HepG2 (cell line): ENCODE results near the gene RTN4RL2. TPM values are rescaled to one million over a fixed set of nuclear protein-coding genes. Genes with fewer than 3 reads are reported as not detected.

Experiments used
- CCDC6 ChIP-seq: sonication (generic); formaldehyde crosslinking; IDR thresholded peaks from 2 replicates; pipeline ENCODE4 v1.8.1; 2022; ENCODE audit warnings: mild to moderate bottlenecking, missing genetic modification reagents, moderate library complexity
- FOSL2 ChIP-seq: sonication (generic); formaldehyde crosslinking; IDR thresholded peaks from 2 replicates; pipeline ENCODE4 v1.4.0; 2020; ENCODE audit warnings: missing genetic modification reagents
- HOXA3 ChIP-seq: sonication (generic); formaldehyde crosslinking; IDR thresholded peaks from 2 replicates; pipeline ENCODE4 v1.5.0; 2020; ENCODE audit warnings: missing genetic modification reagents
- MXD4 ChIP-seq: IDR thresholded peaks from 2 replicates; pipeline ENCODE4 v1.6.1; 2016; ENCODE audit warnings: mild to moderate bottlenecking, missing biosample characterization, missing genetic modification reagents
- RXRB ChIP-seq: IDR thresholded peaks from 2 replicates; pipeline ENCODE4 v1.6.1; 2016; ENCODE audit warnings: borderline replicate concordance, missing genetic modification reagents, missing compliant biosample characterization
- SMAD3 ChIP-seq: sonication (generic); formaldehyde crosslinking; IDR thresholded peaks from 2 replicates; pipeline ENCODE4 v1.4.0; 2020; ENCODE audit warnings: missing genetic modification reagents
- SOX13 ChIP-seq, 3 experiments: fragments of 450-650 bp in 1 of 3; sonication (generic) in 1 of 3; formaldehyde crosslinking in 1 of 3; IDR thresholded peaks in 2 of 3; conservative IDR thresholded peaks in 1 of 3; 2 replicates each; pipeline versions ENCODE4 v1.5.0 to v1.6.1; 2016 to 2020; ENCODE audit warnings: antibody characterized with exemption in 1 of 3, mild to moderate bottlenecking in 1 of 3, missing compliant biosample characterization in 1 of 3, missing genetic modification reagents in 1 of 3, moderate library complexity in 1 of 3
- SRSF1 ChIP-seq: fragments of 200-400 bp; formaldehyde crosslinking; optimal IDR thresholded peaks from 2 replicates; pipeline ENCODE3; 2017; ENCODE audit warnings: mild to moderate bottlenecking, low read depth, low read length, moderate library complexity
- ZBTB7B ChIP-seq: sonication (generic); formaldehyde crosslinking; IDR thresholded peaks from 2 replicates; pipeline ENCODE4 v1.4.0; 2020; ENCODE audit warnings: missing genetic modification reagents
- ZEB1 ChIP-seq: IDR thresholded peaks from 2 replicates; pipeline ENCODE4 v1.6.1; 2012; ENCODE audit warnings: mild to moderate bottlenecking, low read depth, inconsistent platforms; ENCODE audit not compliant: insufficient replicate concordance
- ZFP91 ChIP-seq: sonication (generic); formaldehyde crosslinking; IDR thresholded peaks from 2 replicates; pipeline ENCODE4 v1.9.0; 2022; ENCODE audit warnings: missing genetic modification reagents, mild to moderate bottlenecking, borderline replicate concordance
- ZGPAT ChIP-seq: IDR thresholded peaks from 2 replicates; pipeline ENCODE4 v1.6.1; 2016; ENCODE audit warnings: mild to moderate bottlenecking
- polyA plus RNA-seq, 8 experiments: library from polyadenylated mRNA; depleted of rRNA in 3 of 8; stranded (reverse) in 7 of 8; unstranded in 1 of 8; fragments of >200 nt; fragmentation: Illumina TruSeq in 4 of 8; extraction: Trizol in 4 of 8; gene quantifications; 2 replicates each; pipeline versions ENCODE4 v1.2.1 to v1.2.3, GENCODE V29; 2011 to 2016; ENCODE audit warnings: low read depth in 4 of 8, missing spikeins in 1 of 8, mixed read lengths in 1 of 8; ENCODE audit not compliant: insufficient read depth in 1 of 8
- total RNA-seq, 5 experiments: library from RNA; depleted of rRNA; stranded (reverse); fragments of >200 nt; fragmentation: Illumina TruSeq; extraction: Trizol; gene quantifications; 2 replicates each; pipeline ENCODE4 v1.2.3, GENCODE V29; 2016; ENCODE audit warnings: low read depth in 1 of 5
- TF ChIP-seq, protein P1 (sequence below): sonication (generic); formaldehyde crosslinking; IDR thresholded peaks from 2 replicates; pipeline ENCODE4 v1.5.1; 2020; ENCODE audit warnings: missing genetic modification reagents, mild to moderate bottlenecking, borderline replicate concordance
- TF ChIP-seq, protein P2 (sequence below): IDR thresholded peaks from 2 replicates; pipeline ENCODE4 v1.4.0; 2020; ENCODE audit warnings: mild to moderate bottlenecking, missing genetic modification reagents
- TF ChIP-seq, protein P3 (sequence below): IDR thresholded peaks from 2 replicates; pipeline ENCODE4 v1.6.1; 2016; ENCODE audit warnings: missing compliant biosample characterization, missing genetic modification reagents, borderline replicate concordance

Gene RTN4RL2
- total and polyA plus RNA-seq, 2 of the 13 experiments (the other 11 are each of a cell fraction or from before 2014, with no cell fraction given), result 1.3 to 4.3 TPM

- TF ChIP-seq FOSL2 (CRISPR knock-in tag), result peak; percentile 62
- peak; percentile 95 for TF ChIP-seq ZEB1
- TF ChIP-seq ZGPAT (CRISPR knock-in tag), result 0 out of 2 replicates have a peak, but pooled peaks have one; percentile 36
- TF ChIP-seq, protein P1, sequence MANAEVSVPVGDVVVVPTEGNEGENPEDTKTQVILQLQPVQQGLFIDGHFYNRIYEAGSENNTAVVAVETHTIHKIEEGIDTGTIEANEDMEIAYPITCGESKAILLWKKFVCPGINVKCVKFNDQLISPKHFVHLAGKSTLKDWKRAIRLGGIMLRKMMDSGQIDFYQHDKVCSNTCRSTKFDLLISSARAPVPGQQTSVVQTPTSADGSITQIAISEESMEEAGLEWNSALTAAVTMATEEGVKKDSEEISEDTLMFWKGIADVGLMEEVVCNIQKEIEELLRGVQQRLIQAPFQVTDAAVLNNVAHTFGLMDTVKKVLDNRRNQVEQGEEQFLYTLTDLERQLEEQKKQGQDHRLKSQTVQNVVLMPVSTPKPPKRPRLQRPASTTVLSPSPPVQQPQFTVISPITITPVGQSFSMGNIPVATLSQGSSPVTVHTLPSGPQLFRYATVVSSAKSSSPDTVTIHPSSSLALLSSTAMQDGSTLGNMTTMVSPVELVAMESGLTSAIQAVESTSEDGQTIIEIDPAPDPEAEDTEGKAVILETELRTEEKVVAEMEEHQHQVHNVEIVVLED (CRISPR knock-in tag), result peak; percentile 45; the same call in 1 of the 2 replicates
- no peak for TF ChIP-seq MXD4 (CRISPR knock-in tag)
- TF ChIP-seq, protein P2, sequence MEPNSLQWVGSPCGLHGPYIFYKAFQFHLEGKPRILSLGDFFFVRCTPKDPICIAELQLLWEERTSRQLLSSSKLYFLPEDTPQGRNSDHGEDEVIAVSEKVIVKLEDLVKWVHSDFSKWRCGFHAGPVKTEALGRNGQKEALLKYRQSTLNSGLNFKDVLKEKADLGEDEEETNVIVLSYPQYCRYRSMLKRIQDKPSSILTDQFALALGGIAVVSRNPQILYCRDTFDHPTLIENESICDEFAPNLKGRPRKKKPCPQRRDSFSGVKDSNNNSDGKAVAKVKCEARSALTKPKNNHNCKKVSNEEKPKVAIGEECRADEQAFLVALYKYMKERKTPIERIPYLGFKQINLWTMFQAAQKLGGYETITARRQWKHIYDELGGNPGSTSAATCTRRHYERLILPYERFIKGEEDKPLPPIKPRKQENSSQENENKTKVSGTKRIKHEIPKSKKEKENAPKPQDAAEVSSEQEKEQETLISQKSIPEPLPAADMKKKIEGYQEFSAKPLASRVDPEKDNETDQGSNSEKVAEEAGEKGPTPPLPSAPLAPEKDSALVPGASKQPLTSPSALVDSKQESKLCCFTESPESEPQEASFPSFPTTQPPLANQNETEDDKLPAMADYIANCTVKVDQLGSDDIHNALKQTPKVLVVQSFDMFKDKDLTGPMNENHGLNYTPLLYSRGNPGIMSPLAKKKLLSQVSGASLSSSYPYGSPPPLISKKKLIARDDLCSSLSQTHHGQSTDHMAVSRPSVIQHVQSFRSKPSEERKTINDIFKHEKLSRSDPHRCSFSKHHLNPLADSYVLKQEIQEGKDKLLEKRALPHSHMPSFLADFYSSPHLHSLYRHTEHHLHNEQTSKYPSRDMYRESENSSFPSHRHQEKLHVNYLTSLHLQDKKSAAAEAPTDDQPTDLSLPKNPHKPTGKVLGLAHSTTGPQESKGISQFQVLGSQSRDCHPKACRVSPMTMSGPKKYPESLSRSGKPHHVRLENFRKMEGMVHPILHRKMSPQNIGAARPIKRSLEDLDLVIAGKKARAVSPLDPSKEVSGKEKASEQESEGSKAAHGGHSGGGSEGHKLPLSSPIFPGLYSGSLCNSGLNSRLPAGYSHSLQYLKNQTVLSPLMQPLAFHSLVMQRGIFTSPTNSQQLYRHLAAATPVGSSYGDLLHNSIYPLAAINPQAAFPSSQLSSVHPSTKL (CRISPR knock-in tag), result peak; percentile 32; the same call in 1 of the 2 replicates
- peak; percentile 92; the same call in 1 of the 2 replicates for TF ChIP-seq CCDC6
- TF ChIP-seq HOXA3 (CRISPR knock-in tag), result peak; percentile 56; the same call in 1 of the 2 replicates
- peak; percentile 52; the same call in 1 of the 2 replicates for TF ChIP-seq ZBTB7B (CRISPR knock-in tag)
- TF ChIP-seq SMAD3 (CRISPR knock-in tag), result peak; percentile 55; the same call in 1 of the 2 replicates
- TF ChIP-seq RXRB (CRISPR knock-in tag), result peak; percentile 58; the same call in 1 of the 2 replicates
- no peak for TF ChIP-seq SRSF1
- TF ChIP-seq, protein P3, sequence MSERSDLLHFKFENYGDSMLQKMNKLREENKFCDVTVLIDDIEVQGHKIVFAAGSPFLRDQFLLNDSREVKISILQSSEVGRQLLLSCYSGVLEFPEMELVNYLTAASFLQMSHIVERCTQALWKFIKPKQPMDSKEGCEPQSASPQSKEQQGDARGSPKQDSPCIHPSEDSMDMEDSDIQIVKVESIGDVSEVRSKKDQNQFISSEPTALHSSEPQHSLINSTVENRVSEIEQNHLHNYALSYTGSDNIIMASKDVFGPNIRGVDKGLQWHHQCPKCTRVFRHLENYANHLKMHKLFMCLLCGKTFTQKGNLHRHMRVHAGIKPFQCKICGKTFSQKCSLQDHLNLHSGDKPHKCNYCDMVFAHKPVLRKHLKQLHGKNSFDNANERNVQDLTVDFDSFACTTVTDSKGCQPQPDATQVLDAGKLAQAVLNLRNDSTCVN, result peak; percentile 44; the same call in 1 of the 2 replicates
- TF ChIP-seq ZFP91 (CRISPR knock-in tag), result peak; percentile 73; the same call in 1 of the 2 replicates
- no peak for TF ChIP-seq SOX13 (IDR thresholded peaks at IDR 0.05)
- TF ChIP-seq SOX13 (CRISPR knock-in tag; conservative IDR thresholded peaks at IDR 0.05 in 1 of 2, IDR thresholded peaks at IDR 0.05 in 1 of 2), result peak in 1 of 2 experiments; percentile 44; a peak in 1 of 4 replicates
Observed at GRCh38 chr11:57493507-57494503, 33.5 kb downstream of the RTN4RL2 start (continued).
